ENCODE measurements around the gene PPP2R2B. TPM values are rescaled to one million over a fixed set of nuclear protein-coding genes. Genes with fewer than 3 reads are reported as not detected.

The PPP2R2B gene
- total RNA-seq, 1 donor from 2014 or later = not detected

GRCh38 chr5:146703899-146704298, 174.7 kb downstream of the PPP2R2B start:
- no peak for DNase-seq (ENCODE audit: low read depth, low spot score)

GRCh38 chr5:146703499-146703898, 175.1 kb downstream of the PPP2R2B start:
- no peak for DNase-seq (ENCODE audit: low read depth, low spot score)

- DNase-seq (ENCODE audit: low read depth, low spot score) = no peak
These were observed 178.7 kb downstream of the PPP2R2B start for GRCh38 chr5:146699664-146700418.

GRCh38 chr5:146699138-146699537, 179.4 kb downstream of the PPP2R2B start:
- no peak for DNase-seq (ENCODE audit: low read depth, low spot score)

GRCh38 chr5:146698651-146699050, 179.9 kb downstream of the PPP2R2B start:
- DNase-seq (ENCODE audit: low read depth, low spot score) = no peak

- DNase-seq (ENCODE audit: low read depth, low spot score) = no peak
These were observed 181.3 kb downstream of the PPP2R2B start for GRCh38 chr5:146697211-146697610.

- DNase-seq (ENCODE audit: low read depth, low spot score) = no peak
These were observed 182.9 kb downstream of the PPP2R2B start for GRCh38 chr5:146695646-146696045.

- no peak for DNase-seq (ENCODE audit: low read depth, low spot score)
These were observed 187.6 kb downstream of the PPP2R2B start for GRCh38 chr5:146690880-146691355.

GRCh38 chr5:146687630-146688029, 190.9 kb downstream of the PPP2R2B start:
- no peak for DNase-seq (ENCODE audit: low read depth, low spot score)

GRCh38 chr5:146683861-146684260, 194.7 kb downstream of the PPP2R2B start:
- DNase-seq (ENCODE audit: low read depth, low spot score) = no peak

GRCh38 chr5:146682899-146683532, 195.5 kb downstream of the PPP2R2B start:
- DNase-seq (ENCODE audit: low read depth, low spot score) = no peak

GRCh38 chr5:146681585-146682105, 196.9 kb downstream of the PPP2R2B start:
- no peak for DNase-seq (ENCODE audit: low read depth, low spot score)

GRCh38 chr5:146680846-146681584, 197.5 kb downstream of the PPP2R2B start:
- no peak for DNase-seq (ENCODE audit: low read depth, low spot score)

GRCh38 chr5:146675636-146676035, 202.9 kb downstream of the PPP2R2B start:
- no peak for DNase-seq (ENCODE audit: low read depth, low spot score)

- no peak for DNase-seq (ENCODE audit: low read depth, low spot score)
These were observed 205.7 kb downstream of the PPP2R2B start for GRCh38 chr5:146672866-146673265.

- no peak for DNase-seq (ENCODE audit: low read depth, low spot score)
These were observed 206.8 kb downstream of the PPP2R2B start for GRCh38 chr5:146671561-146672295.

- no peak for DNase-seq (ENCODE audit: low read depth, low spot score)
These were observed 208.9 kb downstream of the PPP2R2B start for GRCh38 chr5:146669656-146670055.

- DNase-seq (ENCODE audit: low read depth, low spot score) = no peak
These were observed 210.8 kb downstream of the PPP2R2B start for GRCh38 chr5:146667633-146668272.

- no peak for DNase-seq (ENCODE audit: low read depth, low spot score)
These were observed 216.3 kb downstream of the PPP2R2B start for GRCh38 chr5:146662229-146662628.

- no peak for DNase-seq (ENCODE audit: low read depth, low spot score)
These were observed 218.1 kb downstream of the PPP2R2B start for GRCh38 chr5:146660376-146660960.

Data from pulmonary artery endothelial cell (primary cell).